Neuronal stem cell (in vitro differentiated cells): ENCODE results near the gene GAK.

Experiments
- DNase-seq: peaks from one replicate; pipeline ENCODE4 v3.0.0-alpha.2; 2013; ENCODE audit warnings: low spot score
- H2AFZ ChIP-seq: one replicate; pipeline ENCODE4 v1.6.1; 2013; ENCODE audit warnings: mild to moderate bottlenecking, low read length, inconsistent platforms
- H2AK5ac ChIP-seq: 2 replicates; pipeline ENCODE4 v1.6.1; 2013; ENCODE audit warnings: low read depth, mild to moderate bottlenecking, inconsistent platforms, low read length, moderate library complexity, mixed read lengths
- H2BK120ac ChIP-seq: 2 replicates; pipeline ENCODE4 v1.6.1; 2013; ENCODE audit warnings: low read depth, mild to moderate bottlenecking, inconsistent platforms, low read length, moderate library complexity, mixed read lengths
- H2BK12ac ChIP-seq: one replicate; pipeline ENCODE4 v1.6.1; 2013; ENCODE audit warnings: low read length, inconsistent platforms
- H2BK15ac ChIP-seq: 2 replicates; pipeline ENCODE4 v1.6.1; 2013; ENCODE audit warnings: mild to moderate bottlenecking, low read length, inconsistent platforms, mixed read lengths
- H2BK5ac ChIP-seq: one replicate; pipeline ENCODE4 v1.6.1; 2013; ENCODE audit warnings: inconsistent platforms, mild to moderate bottlenecking, low read length, moderate library complexity
- H3K14ac ChIP-seq: one replicate; pipeline ENCODE4 v1.6.1; 2013; ENCODE audit warnings: low read length, inconsistent platforms
- H3K18ac ChIP-seq: 2 replicates; pipeline ENCODE4 v1.6.1; 2013; ENCODE audit warnings: low read length, inconsistent platforms
- H3K23ac ChIP-seq: 2 replicates; pipeline ENCODE4 v1.6.1; 2013; ENCODE audit warnings: low read depth, mild to moderate bottlenecking, mixed read lengths, low read length, inconsistent platforms; ENCODE audit not compliant: poor library complexity
- H3K27ac ChIP-seq: replicated peaks from 3 replicates; pipeline ENCODE4 v1.5.1; 2013; ENCODE audit warnings: low read length, inconsistent platforms
- H3K27me3 ChIP-seq, 3 experiments: 2 replicates each; pipeline ENCODE4 v1.6.1; 2013; ENCODE audit warnings: low read length in 3 of 3, mild to moderate bottlenecking in 2 of 3, inconsistent platforms in 1 of 3, low read depth in 1 of 3, mixed read lengths in 1 of 3, moderate library complexity in 1 of 3; ENCODE audit not compliant: control insufficient read depth in 3 of 3, insufficient read depth in 3 of 3
- H3K36me3 ChIP-seq, 2 donors: replicated peaks in 1 of 2; 2 replicates each; pipeline ENCODE4 v1.6.1; 2013; ENCODE audit warnings: low read length in 2 of 2; ENCODE audit not compliant: control insufficient read depth in 2 of 2, insufficient read depth in 2 of 2
- H3K4ac ChIP-seq: 2 replicates; pipeline ENCODE4 v1.6.1; 2013; ENCODE audit warnings: inconsistent platforms, mild to moderate bottlenecking, low read length, moderate library complexity
- H3K4me1 ChIP-seq, 2 donors: 1 replicate in 1 of 2; 2 replicates in 1 of 2; pipeline ENCODE4 v1.6.1; 2013; ENCODE audit warnings: low read length in 2 of 2, low read depth in 1 of 2; ENCODE audit not compliant: control insufficient read depth in 2 of 2, insufficient read depth in 1 of 2
- H3K4me2 ChIP-seq: one replicate; pipeline ENCODE4 v1.6.1; 2013; ENCODE audit warnings: mild to moderate bottlenecking, low read length, inconsistent platforms; ENCODE audit not compliant: insufficient read depth, poor library complexity, severe bottlenecking
- H3K4me3 ChIP-seq, 2 donors: 2 replicates each; pipeline ENCODE4 v1.5.1; 2013; ENCODE audit warnings: low read length in 2 of 2, mild to moderate bottlenecking in 2 of 2, inconsistent platforms in 1 of 2, moderate library complexity in 1 of 2
- H3K79me1 ChIP-seq: one replicate; pipeline ENCODE4 v1.6.1; 2013; ENCODE audit warnings: low read depth, mild to moderate bottlenecking, inconsistent platforms, low read length, moderate library complexity
- H3K9ac ChIP-seq: one replicate; pipeline ENCODE4 v1.6.1; 2013; ENCODE audit warnings: mild to moderate bottlenecking, low read depth, low read length, inconsistent platforms; ENCODE audit not compliant: poor library complexity
- H3K9me3 ChIP-seq, 2 donors: replicated peaks in 1 of 2; 2 replicates each; pipeline versions ENCODE3 to v1.6.1; 2013; ENCODE audit warnings: low read length in 2 of 2, mild to moderate bottlenecking in 2 of 2, inconsistent platforms in 1 of 2, low read depth in 1 of 2, mixed read lengths in 1 of 2, moderate library complexity in 1 of 2; ENCODE audit not compliant: control insufficient read depth in 2 of 2, insufficient read depth in 1 of 2
- H4K8ac ChIP-seq: one replicate; pipeline ENCODE4 v1.6.1; 2013; ENCODE audit warnings: low read depth, mild to moderate bottlenecking, inconsistent platforms, low read length, moderate library complexity
- H4K91ac ChIP-seq: one replicate; pipeline ENCODE4 v1.6.1; 2013; ENCODE audit warnings: low read length, low read depth, mild to moderate bottlenecking, inconsistent platforms; ENCODE audit not compliant: poor library complexity
- WGBS, 2 donors: extraction: QIAGEN DNeasy Blood & Tissue Kit; methylation state at CpG; one replicate each; pipeline ENCODE4 v1.1.7; 2013; ENCODE audit warnings: missing lambda C conversion rate in 2 of 2, mixed read lengths in 1 of 2; ENCODE audit not compliant: insufficient read length in 2 of 2, insufficient replicate concordance in 1 of 2; ENCODE audit errors: extremely low coverage in 2 of 2; 5-methylcytosine and 5-hydroxymethylcytosine counted together

GAK gene

GRCh38 chr4:946517-947471 is 14.7 kb upstream of the GAK start:
- no peaks in the 10 kb centered on the region for H3K36me3 ChIP-seq
- no CpG with 5 or more reads among the region's 62 CpGs for WGBS, 2 donors

GRCh38 chr4:946103-946450 is 14.0 kb upstream of the GAK start:
- H3K4ac ChIP-seq = no peak overlapping the region
- DNase-seq = no peak
- no peaks in the 10 kb centered on the region for H3K36me3 ChIP-seq
- peak overlapping the region; percentile 58 for H2BK12ac ChIP-seq
- no peak overlapping the region for H4K91ac ChIP-seq
- H3K9me3 ChIP-seq = no peaks in the 10 kb centered on the region
- no peak overlapping the region for H3K4me3 ChIP-seq
- H3K4me2 ChIP-seq = no peak overlapping the region
- H4K8ac ChIP-seq = peak overlapping the region; percentile 19
- no CpG with 5 or more reads among the region's 9 CpGs for WGBS, 2 donors
- peak overlapping the region; percentile 61 for H3K18ac ChIP-seq
- H2BK15ac ChIP-seq = no peak overlapping the region
- H3K9ac ChIP-seq = peak overlapping the region; percentile 60
- H2AFZ ChIP-seq = no peak overlapping the region
- no peak overlapping the region for H3K27ac ChIP-seq
- peaks cover 7 to 10% of the 10 kb centered on the region in 2 donors for H3K4me1 ChIP-seq
- H3K23ac ChIP-seq = peak overlapping the region; percentile 29
- peaks cover 2% of the 10 kb centered on the region for H3K79me1 ChIP-seq
- peaks cover 0 to 26% (median 0%) of the 10 kb centered on the region in 3 experiments for H3K27me3 ChIP-seq
- peak overlapping the region; percentile 9 for H2AK5ac ChIP-seq
- no peak overlapping the region for H3K14ac ChIP-seq
- H2BK120ac ChIP-seq = no peak overlapping the region
- peak overlapping the region; percentile 47 for H2BK5ac ChIP-seq

More at GRCh38 chr4:946517-947471, 14.7 kb upstream of the GAK start:
- peak overlapping the region; percentile 14 for H3K14ac ChIP-seq
- H2BK12ac ChIP-seq = no peak overlapping the region
- no peak overlapping the region for H4K8ac ChIP-seq
- peak overlapping the region; percentile 31 for H3K23ac ChIP-seq
- no peak overlapping the region for H4K91ac ChIP-seq
- H2BK5ac ChIP-seq = no peak overlapping the region
- no peak overlapping the region for H2BK15ac ChIP-seq
- H3K4me3 ChIP-seq = no peak overlapping the region
- peak overlapping the region; percentile 64 for H3K18ac ChIP-seq
- H3K27ac ChIP-seq = no peak overlapping the region
- peaks cover 7 to 16% of the 10 kb centered on the region in 2 donors for H3K4me1 ChIP-seq
- no peak overlapping the region for H3K4ac ChIP-seq
- H3K79me1 ChIP-seq = peaks cover 2% of the 10 kb centered on the region
- H3K4me2 ChIP-seq = peak overlapping the region; percentile 11
- H2BK120ac ChIP-seq = peak overlapping the region; percentile 47
- peaks cover 0 to 26% (median 0%) of the 10 kb centered on the region in 3 experiments for H3K27me3 ChIP-seq
- H3K9ac ChIP-seq = peak overlapping the region; percentile 44
- H2AK5ac ChIP-seq = peak overlapping the region; percentile 70
- no peak for DNase-seq
- H2AFZ ChIP-seq = no peak overlapping the region
- no peaks in the 10 kb centered on the region for H3K9me3 ChIP-seq

- no peaks in the 10 kb centered on the region for H3K36me3 ChIP-seq
- H2AFZ ChIP-seq = peak overlapping the region; percentile 56
- H3K9ac ChIP-seq = peak overlapping the region; percentile 60
- peak overlapping the region; percentile 47 for H2BK5ac ChIP-seq
- H3K27ac ChIP-seq = no peak overlapping the region
- H2BK120ac ChIP-seq = no peak overlapping the region
- H4K91ac ChIP-seq = no peak overlapping the region
- H2BK15ac ChIP-seq = no peak overlapping the region
- DNase-seq = peak; percentile 24
- peak overlapping the region; percentile 29 for H3K23ac ChIP-seq
- H3K27me3 ChIP-seq = peaks cover 0 to 26% (median 0%) of the 10 kb centered on the region in 3 experiments
- peak overlapping the region; percentile 9 for H2AK5ac ChIP-seq
- no peak overlapping the region for H3K14ac ChIP-seq
- H2BK12ac ChIP-seq = peak overlapping the region; percentile 58
- peaks cover 7 to 10% of the 10 kb centered on the region in 2 donors for H3K4me1 ChIP-seq
- H3K4ac ChIP-seq = no peak overlapping the region
- H3K79me1 ChIP-seq = peaks cover 2% of the 10 kb centered on the region
- no peaks in the 10 kb centered on the region for H3K9me3 ChIP-seq
- peak overlapping the region in 1 of 2 donors; percentile 59 for H3K4me3 ChIP-seq
- peak overlapping the region; percentile 61 for H3K18ac ChIP-seq
- no peak overlapping the region for H4K8ac ChIP-seq
- H3K4me2 ChIP-seq = peak overlapping the region; percentile 32
- WGBS, 2 donors = no CpG with 5 or more reads among the region's 28 CpGs
These were observed 13.4 kb upstream of the GAK start for GRCh38 chr4:945274-946102.
